K562 (cell line): ENCODE measurements around the gene TOMM5. TPM values are rescaled to one million over a fixed set of nuclear protein-coding genes. Genes with fewer than 3 reads are reported as not detected.

ENCODE experiments used
- GTF2A2 ChIP-seq: IDR thresholded peaks from 2 replicates; pipeline ENCODE4 v1.6.1; 2016; ENCODE audit warnings: mild to moderate bottlenecking, missing genetic modification characterization, missing compliant biosample characterization
- MTA1 ChIP-seq: fragments of 450-650 bp; IDR thresholded peaks from 2 replicates; pipeline ENCODE4 v1.6.1; 2017; ENCODE audit warnings: borderline replicate concordance
- SAP30 ChIP-seq: fragments of 200-600 bp; sonication (generic); IDR thresholded peaks from 2 replicates; pipeline ENCODE4 v1.6.1; 2012; ENCODE audit warnings: borderline replicate concordance, low read depth, mild to moderate bottlenecking, moderate library complexity, low read length, control low read depth, inconsistent platforms; ENCODE audit not compliant: insufficient read depth, poor library complexity, severe bottlenecking
- SMC3 ChIP-seq: conservative IDR thresholded peaks from 2 replicates; pipeline ENCODE4 v1.6.1; 2011; ENCODE audit warnings: low read depth, low read length, improper control_type of control experiment; ENCODE audit not compliant: insufficient read depth
- TCFL5 ChIP-seq: fragments of 250-450 bp; sonication (Bioruptor Pico); conservative IDR thresholded peaks from 2 replicates; pipeline ENCODE4 v1.6.1; 2021; ENCODE audit warnings: mild to moderate bottlenecking, moderate library complexity, matching md5 sums
- ZNF165 ChIP-seq: fragments of 250-450 bp; sonication (Bioruptor Pico); IDR thresholded peaks from 2 replicates; pipeline ENCODE4 v1.4.0; 2020; ENCODE audit warnings: borderline replicate concordance
- polyA plus RNA-seq, 8 experiments: library from polyadenylated mRNA; depleted of rRNA in 4 of 8; stranded (reverse) in 5 of 8; unstranded in 3 of 8; fragments of >200 nt; fragmentation: Nextera tagmentation in 2 of 8; fragmentation: Illumina TruSeq in 1 of 8; extraction: Ambion mirVana in 2 of 8; extraction: Trizol in 1 of 8; gene quantifications; 2 replicates each; pipeline versions ENCODE4 v1.2.1 to v1.2.3, GENCODE V29; 2011 to 2014; ENCODE audit warnings: inconsistent platforms in 1 of 8, missing spikeins in 1 of 8
- total RNA-seq, 7 experiments: library from RNA; depleted of rRNA in 6 of 7; stranded (reverse); fragments of >200 nt in 6 of 7; fragmentation: Illumina TruSeq in 2 of 7; extraction: Trizol in 2 of 7; gene quantifications; 2 replicates each; pipeline versions ENCODE4 v1.2.1 to v1.2.3, GENCODE V29; 2011 to 2021; ENCODE audit warnings: low replicate concordance in 1 of 7
- TF ChIP-seq, protein P1 (sequence below): IDR thresholded peaks from 2 replicates; pipeline ENCODE4 v1.6.1; 2011; ENCODE audit warnings: borderline replicate concordance, low read depth, mild to moderate bottlenecking, moderate library complexity, low read length; ENCODE audit not compliant: insufficient read depth, poor library complexity, severe bottlenecking
- TF ChIP-seq, protein P2 (sequence below): fragments of 450-650 bp; IDR thresholded peaks from 2 replicates; pipeline ENCODE4 v1.7.1; 2018; ENCODE audit warnings: mild to moderate bottlenecking, low read depth; ENCODE audit not compliant: partially characterized antibody
- TF ChIP-seq, protein P3 (sequence below): fragments of 450-650 bp; IDR thresholded peaks from 2 replicates; pipeline ENCODE4 v1.6.1; 2016; ENCODE audit warnings: mild to moderate bottlenecking, moderate library complexity

TOMM5 gene
- total and polyA plus RNA-seq, 9 of the 15 experiments (the other 6 are each of a cell fraction or from before 2014, with no cell fraction given): 262 to 1,742 (median 496) TPM

DNA sequence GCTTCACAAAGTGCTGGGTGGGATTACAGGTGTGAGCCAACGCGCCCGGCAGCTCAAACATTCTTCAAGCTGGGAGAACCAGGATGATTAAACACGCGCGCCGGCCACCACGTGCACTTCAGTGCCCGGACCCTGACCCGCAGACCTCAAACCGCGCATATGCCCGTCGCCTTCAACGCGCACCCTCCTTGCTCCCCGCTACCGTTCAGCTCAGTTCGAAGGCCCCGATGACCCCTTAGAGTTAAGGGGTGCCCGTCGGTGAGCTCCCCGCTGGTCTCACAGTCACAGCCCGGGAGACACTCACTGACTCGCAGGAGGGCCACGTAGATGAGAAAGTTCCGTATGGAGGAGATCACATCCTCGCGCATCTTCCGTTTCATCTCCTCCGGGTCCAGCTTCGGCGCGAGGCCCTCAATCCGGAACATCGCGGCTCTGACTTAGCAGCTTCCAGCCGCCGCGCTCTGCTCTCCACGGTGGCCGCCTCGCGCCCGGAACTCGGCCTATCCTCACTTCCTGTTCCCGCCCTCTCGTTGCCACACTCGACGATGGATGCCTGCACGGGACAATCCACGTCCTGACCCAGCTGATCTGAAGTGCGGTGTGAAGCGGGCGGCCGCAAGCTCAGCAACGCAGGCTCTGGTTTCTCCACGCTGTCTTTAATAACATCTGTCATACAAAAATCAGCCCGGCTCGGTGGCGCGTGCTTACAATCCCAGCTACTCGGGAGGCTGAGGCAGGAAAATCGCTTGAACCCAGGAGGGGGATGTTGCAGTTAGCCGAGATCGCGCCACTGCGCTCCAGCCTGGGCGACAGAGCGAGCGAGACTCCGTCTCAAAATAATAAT lies at the start of gene TOMM5 (continued):
- TF ChIP-seq, protein P1, sequence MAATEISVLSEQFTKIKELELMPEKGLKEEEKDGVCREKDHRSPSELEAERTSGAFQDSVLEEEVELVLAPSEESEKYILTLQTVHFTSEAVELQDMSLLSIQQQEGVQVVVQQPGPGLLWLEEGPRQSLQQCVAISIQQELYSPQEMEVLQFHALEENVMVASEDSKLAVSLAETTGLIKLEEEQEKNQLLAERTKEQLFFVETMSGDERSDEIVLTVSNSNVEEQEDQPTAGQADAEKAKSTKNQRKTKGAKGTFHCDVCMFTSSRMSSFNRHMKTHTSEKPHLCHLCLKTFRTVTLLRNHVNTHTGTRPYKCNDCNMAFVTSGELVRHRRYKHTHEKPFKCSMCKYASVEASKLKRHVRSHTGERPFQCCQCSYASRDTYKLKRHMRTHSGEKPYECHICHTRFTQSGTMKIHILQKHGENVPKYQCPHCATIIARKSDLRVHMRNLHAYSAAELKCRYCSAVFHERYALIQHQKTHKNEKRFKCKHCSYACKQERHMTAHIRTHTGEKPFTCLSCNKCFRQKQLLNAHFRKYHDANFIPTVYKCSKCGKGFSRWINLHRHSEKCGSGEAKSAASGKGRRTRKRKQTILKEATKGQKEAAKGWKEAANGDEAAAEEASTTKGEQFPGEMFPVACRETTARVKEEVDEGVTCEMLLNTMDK: no peak
- TF ChIP-seq GTF2A2 (tag): no peak
- no peak for TF ChIP-seq TCFL5 (CRISPR knock-in tag)
- TF ChIP-seq MTA1: peak; percentile 38; the same call in 1 of the 2 replicates
- TF ChIP-seq, protein P2, sequence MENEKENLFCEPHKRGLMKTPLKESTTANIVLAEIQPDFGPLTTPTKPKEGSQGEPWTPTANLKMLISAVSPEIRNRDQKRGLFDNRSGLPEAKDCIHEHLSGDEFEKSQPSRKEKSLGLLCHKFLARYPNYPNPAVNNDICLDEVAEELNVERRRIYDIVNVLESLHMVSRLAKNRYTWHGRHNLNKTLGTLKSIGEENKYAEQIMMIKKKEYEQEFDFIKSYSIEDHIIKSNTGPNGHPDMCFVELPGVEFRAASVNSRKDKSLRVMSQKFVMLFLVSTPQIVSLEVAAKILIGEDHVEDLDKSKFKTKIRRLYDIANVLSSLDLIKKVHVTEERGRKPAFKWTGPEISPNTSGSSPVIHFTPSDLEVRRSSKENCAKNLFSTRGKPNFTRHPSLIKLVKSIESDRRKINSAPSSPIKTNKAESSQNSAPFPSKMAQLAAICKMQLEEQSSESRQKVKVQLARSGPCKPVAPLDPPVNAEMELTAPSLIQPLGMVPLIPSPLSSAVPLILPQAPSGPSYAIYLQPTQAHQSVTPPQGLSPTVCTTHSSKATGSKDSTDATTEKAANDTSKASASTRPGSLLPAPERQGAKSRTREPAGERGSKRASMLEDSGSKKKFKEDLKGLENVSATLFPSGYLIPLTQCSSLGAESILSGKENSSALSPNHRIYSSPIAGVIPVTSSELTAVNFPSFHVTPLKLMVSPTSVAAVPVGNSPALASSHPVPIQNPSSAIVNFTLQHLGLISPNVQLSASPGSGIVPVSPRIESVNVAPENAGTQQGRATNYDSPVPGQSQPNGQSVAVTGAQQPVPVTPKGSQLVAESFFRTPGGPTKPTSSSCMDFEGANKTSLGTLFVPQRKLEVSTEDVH: peak; percentile 91
- TF ChIP-seq, protein P3, sequence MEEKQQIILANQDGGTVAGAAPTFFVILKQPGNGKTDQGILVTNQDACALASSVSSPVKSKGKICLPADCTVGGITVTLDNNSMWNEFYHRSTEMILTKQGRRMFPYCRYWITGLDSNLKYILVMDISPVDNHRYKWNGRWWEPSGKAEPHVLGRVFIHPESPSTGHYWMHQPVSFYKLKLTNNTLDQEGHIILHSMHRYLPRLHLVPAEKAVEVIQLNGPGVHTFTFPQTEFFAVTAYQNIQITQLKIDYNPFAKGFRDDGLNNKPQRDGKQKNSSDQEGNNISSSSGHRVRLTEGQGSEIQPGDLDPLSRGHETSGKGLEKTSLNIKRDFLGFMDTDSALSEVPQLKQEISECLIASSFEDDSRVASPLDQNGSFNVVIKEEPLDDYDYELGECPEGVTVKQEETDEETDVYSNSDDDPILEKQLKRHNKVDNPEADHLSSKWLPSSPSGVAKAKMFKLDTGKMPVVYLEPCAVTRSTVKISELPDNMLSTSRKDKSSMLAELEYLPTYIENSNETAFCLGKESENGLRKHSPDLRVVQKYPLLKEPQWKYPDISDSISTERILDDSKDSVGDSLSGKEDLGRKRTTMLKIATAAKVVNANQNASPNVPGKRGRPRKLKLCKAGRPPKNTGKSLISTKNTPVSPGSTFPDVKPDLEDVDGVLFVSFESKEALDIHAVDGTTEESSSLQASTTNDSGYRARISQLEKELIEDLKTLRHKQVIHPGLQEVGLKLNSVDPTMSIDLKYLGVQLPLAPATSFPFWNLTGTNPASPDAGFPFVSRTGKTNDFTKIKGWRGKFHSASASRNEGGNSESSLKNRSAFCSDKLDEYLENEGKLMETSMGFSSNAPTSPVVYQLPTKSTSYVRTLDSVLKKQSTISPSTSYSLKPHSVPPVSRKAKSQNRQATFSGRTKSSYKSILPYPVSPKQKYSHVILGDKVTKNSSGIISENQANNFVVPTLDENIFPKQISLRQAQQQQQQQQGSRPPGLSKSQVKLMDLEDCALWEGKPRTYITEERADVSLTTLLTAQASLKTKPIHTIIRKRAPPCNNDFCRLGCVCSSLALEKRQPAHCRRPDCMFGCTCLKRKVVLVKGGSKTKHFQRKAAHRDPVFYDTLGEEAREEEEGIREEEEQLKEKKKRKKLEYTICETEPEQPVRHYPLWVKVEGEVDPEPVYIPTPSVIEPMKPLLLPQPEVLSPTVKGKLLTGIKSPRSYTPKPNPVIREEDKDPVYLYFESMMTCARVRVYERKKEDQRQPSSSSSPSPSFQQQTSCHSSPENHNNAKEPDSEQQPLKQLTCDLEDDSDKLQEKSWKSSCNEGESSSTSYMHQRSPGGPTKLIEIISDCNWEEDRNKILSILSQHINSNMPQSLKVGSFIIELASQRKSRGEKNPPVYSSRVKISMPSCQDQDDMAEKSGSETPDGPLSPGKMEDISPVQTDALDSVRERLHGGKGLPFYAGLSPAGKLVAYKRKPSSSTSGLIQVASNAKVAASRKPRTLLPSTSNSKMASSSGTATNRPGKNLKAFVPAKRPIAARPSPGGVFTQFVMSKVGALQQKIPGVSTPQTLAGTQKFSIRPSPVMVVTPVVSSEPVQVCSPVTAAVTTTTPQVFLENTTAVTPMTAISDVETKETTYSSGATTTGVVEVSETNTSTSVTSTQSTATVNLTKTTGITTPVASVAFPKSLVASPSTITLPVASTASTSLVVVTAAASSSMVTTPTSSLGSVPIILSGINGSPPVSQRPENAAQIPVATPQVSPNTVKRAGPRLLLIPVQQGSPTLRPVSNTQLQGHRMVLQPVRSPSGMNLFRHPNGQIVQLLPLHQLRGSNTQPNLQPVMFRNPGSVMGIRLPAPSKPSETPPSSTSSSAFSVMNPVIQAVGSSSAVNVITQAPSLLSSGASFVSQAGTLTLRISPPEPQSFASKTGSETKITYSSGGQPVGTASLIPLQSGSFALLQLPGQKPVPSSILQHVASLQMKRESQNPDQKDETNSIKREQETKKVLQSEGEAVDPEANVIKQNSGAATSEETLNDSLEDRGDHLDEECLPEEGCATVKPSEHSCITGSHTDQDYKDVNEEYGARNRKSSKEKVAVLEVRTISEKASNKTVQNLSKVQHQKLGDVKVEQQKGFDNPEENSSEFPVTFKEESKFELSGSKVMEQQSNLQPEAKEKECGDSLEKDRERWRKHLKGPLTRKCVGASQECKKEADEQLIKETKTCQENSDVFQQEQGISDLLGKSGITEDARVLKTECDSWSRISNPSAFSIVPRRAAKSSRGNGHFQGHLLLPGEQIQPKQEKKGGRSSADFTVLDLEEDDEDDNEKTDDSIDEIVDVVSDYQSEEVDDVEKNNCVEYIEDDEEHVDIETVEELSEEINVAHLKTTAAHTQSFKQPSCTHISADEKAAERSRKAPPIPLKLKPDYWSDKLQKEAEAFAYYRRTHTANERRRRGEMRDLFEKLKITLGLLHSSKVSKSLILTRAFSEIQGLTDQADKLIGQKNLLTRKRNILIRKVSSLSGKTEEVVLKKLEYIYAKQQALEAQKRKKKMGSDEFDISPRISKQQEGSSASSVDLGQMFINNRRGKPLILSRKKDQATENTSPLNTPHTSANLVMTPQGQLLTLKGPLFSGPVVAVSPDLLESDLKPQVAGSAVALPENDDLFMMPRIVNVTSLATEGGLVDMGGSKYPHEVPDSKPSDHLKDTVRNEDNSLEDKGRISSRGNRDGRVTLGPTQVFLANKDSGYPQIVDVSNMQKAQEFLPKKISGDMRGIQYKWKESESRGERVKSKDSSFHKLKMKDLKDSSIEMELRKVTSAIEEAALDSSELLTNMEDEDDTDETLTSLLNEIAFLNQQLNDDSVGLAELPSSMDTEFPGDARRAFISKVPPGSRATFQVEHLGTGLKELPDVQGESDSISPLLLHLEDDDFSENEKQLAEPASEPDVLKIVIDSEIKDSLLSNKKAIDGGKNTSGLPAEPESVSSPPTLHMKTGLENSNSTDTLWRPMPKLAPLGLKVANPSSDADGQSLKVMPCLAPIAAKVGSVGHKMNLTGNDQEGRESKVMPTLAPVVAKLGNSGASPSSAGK: peak; percentile 97
- TF ChIP-seq ZNF165 (CRISPR knock-in tag): no peak
- TF ChIP-seq SAP30: peak; percentile 93
- no peak for TF ChIP-seq SMC3
